ENCODE measurements around the gene CLASP1.
"Not testable (repeated sequence)": the region's sequence is repeated elsewhere in the genome, so short reads cannot be mapped to it uniquely, and the experiment has no call there.

The CLASP1 gene

DNA sequence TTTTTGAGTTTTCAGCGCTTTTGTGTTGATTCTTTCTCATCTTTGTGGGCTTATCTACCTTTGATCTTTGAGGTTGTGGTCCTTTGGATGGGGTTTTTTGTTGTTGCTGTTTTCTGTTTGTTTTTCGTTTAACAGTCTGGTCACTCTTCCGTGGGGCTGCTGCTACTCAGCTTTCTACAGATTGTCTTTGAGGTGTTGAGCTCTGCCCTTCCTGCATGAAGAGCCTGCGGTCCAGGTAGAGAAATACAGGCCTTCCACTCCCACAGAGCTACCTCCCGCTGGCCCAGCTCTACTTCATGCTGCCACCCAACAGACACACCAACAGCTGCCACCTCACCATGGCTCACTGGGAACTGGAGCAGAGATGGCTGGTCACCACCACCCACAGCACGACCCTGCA is 180.3 kb downstream of the CLASP1 start:
- no peak for DNase-seq

DNA sequence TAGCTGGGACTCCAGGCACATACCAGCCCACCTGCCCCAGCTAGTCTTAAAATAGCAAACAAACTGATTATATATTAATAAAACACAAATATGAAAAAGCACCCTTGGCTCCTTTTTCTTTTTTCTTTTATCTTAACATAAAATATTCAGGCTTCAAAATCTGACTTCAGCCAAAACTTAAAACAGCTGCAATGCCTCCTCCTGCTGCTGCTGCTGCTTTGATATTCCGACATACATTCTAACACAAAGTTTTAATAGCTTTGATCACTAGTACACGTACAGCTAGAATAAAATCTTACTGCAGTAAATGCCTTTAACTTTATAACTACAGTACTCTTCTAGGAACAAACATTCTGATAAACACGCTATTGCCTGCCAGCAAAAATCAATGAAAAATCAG is 190.0 kb downstream of the CLASP1 start:
- DNase-seq = no peak

DNA sequence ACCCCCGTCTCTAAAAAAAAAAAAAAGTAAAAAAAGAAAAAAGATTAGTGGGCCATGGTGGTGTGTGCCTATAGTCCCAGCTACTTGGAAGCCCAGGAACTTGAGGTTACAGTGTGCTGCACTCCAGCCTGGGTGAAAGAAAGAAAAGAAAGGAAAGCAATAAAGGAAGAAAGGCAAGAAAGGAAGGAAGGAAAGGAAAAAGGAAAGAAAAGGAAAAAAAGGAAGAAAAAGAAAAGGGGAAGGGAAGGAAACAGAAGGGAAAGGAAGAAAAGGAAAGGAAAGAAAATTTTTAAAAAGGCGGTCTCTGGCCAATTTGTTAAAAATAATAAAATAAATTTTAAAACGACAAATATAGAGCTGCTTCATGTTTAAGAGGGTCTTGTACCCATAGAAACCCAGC is 192.9 kb downstream of the CLASP1 start:
- DNase-seq = no peak

DNA sequence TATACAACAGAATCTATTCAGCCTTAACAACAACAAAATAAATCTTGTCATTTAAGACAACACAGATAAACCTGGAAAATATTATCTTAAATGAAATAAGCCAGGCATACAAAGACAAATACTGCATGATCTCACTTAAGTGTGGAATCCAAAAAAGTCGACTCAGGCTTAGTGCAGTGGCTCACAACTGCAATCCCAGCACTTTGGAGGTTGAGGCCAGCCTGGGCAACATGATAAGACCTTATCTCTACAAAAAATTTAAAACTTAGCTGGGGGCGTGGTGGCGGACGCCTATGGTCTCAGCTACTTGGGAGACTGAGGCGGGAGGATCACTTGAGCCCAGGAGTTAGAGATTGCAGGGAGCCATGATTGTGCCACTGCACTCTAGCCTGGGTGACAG is 193.8 kb downstream of the CLASP1 start:
- no peak for DNase-seq

DNA sequence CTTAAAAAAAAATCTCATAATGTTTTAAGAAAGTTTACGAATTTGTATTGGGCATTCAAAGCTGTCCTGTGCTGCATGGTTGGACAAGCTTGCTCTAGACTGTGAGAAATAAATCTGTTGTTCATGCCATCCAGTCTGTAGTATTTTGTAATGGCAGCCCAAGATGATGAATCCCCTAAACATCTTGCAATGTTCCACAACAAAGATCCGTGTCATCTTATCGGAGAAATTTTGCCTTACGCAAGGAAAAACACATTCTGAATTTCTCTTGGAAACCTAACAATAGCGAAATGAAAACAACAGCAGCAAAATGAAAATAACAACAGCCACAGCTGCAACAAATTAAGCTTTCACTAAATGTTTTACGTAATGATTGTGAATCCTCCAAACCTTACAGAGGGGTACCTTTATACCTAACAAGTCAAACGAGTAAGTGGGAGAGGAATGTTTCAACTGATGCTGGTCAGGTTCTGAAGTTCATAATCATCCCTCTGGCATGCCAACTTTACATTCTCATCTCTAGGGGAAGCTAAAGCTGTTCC is 194.6 kb downstream of the CLASP1 start:
- no peak for DNase-seq

DNA sequence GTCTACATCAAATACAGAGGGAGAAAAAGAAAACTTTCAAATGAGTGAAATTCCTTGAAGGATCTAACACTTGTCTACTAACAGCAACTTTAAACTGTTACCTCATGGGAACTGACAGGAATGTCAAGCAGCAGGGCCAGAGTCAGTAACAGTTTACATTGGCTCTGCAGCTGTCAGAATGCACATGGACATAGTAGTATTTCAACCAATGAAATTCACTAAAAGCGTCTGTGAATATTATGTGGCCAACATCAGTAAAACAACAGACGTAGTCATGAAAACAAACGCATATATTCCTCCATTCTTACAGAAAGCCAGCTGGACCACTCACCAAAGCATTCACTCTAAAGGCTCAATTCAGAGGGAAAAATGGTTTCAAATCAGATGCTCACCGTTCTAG is 197.9 kb downstream of the CLASP1 start:
- DNase-seq = no peak

DNA sequence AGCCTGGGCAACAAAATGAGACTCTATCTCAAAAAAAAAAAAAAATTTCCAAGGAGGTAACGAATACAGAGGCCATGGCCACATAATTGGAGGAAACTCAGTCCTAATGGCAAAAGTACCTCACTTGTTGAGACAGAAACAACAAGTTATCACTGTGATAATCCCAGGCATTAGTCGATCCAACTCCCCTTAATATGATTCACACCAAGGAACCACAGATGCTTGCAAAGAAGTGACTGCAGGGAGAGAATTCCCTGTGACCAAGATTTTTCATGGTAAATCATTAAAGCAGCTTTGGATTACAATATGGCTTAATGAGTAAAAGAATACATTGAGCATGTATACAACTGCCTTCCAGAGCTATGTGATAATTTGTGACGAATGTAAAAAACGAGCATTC is 199.0 kb downstream of the CLASP1 start:
- no peak for DNase-seq

DNA sequence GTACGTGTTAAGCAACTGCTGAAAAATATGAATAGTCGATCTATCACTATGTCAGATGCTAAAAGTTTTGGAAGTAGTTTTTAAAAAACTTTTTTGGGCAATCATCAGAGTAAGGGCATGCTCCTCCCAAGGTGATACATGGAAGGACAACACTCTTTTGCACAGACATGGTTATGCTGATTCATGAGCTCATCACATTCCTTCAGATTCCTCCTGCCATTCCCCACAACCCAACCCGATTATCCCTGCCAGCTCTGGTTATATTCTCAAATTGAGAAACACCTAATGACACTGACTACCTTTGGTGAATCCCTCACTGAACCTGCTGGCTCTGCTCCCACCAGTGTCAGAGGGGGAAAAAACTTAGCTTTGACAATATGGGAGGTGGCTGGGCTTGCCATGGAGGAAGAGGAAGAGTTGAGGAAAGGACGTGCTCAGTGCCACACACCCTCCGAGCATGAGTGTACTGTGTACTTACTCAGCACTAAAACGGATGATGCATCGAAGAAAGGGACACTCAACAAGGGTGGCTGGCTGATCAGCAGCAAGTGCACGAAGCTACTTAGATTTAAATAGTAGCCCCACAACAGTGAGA is 202.5 kb downstream of the CLASP1 start:
- DNase-seq = no peak

DNA sequence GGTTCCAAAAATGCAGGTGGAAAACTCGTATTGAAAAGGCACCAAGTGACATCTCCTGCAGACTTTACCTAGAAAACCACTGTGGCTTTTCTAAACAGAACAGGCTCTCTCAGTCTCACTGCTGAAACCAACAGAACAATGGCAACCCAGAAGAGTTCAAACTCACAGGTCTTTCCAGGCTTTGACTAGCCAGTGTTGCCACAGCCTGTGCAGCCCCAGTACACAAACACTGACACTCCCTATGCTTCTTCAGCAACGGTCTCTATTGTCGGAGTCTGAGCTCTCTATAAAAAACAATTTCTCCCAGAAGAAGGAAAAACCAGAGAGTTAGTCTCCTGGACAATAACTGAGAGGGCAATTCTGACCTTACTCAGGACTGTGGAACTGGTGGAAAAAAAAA is 206.4 kb downstream of the CLASP1 start:
- no peak for DNase-seq

DNA sequence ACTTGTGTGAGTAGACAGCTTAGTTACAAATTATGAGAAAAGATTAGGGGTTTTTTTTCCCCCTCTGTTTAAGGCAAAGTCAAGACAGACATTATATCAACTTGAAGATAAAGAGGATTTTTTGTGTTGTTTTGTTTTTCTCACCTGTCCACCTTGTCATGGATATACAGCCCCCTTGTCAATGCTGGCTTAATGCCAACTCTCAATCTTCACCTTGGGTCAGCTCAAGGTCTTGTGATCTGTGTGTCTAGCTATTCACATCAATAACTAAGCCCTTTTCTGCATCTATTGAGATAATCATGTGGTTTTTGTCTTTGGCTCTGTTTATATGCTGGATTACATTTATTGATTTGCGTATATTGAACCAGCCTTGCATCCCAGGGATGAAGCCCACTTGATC is 211.0 kb downstream of the CLASP1 start:
- DNase-seq = not testable (repeated sequence)

DNA sequence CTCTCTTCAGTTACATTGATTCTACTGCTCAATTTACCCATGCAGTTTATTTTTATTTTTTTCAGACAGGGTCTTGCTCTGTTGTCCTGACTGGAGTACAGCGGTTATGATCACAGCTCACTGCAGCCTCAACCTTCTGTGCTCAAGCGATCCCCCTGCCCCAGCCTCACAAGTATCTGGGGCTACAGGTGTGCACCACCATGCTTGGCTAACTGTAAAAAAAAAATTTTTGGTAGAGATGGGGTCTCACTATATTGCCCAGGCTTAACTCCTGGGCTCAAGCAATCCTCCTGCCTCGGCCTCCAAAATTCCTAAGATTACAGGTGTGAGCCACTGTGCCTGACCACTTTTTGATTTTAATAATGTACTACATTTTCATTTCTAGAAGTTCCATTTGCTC is 212.3 kb downstream of the CLASP1 start:
- no peak for DNase-seq

DNA sequence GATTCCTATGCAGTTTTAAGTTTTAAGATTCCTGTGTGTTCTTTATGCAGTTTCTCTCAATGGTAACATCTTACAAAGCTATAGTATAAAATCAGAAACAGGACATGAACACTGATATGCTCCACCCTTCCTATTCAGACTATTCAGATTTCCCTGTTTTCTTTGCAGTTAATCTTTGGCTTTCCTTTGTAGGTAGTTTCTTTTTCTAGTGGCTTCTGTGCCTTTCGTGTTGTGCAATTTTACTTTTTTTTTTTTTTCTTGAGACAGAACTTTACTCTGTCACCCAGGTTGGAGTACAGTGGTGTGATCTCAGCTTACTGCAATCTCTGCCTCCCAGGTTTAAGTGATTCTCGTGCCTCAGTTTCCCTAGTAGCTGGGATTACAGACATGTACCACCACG is 213.5 kb downstream of the CLASP1 start:
- DNase-seq = no peak

DNA sequence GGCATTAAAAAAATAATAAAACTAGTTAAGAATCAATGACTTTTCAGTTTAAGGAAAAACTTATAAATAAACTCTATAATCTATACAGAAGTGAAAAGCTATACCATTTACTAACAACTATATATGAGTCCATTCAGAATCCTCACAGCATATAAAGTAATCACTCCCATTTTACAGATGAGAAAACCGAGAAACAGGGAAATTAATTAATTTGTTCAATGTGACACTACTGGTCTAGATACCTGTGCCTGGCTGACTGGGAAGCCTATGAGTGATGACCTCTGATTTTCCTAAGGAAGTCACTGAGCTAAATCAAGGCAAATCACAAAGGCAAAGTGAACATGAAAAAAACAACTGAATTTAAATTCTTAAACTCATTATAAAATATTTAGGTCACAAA is 218.0 kb downstream of the CLASP1 start:
- no peak for DNase-seq

DNA sequence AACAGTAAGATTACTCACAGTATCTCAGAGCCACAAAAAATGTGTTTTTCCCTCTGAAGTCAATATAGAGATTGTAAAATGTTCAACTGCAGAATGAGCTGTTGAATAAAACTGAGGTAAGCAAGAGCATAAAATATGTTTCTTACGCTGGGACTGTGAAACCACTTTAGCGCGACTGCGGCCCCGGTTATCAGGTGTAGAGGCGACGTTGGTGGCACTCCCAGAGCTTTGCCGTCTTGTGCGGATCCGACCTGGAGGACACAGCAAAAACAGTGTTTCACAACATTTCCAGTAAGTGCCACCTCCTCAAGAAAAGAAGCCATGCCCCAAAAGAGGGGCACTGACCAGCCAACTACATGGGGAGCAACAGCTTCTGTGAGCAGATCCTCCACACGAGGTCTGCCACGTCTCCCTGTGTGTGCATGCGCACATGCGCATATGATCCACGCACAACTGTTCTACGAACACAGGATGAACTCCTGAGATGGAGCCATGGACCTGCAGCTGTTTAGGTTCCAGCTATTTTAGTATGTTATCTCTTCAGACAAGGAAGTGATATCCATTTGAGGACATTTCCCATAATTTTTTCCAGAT is 219.2 kb downstream of the CLASP1 start:
- DNase-seq = no peak

DNA sequence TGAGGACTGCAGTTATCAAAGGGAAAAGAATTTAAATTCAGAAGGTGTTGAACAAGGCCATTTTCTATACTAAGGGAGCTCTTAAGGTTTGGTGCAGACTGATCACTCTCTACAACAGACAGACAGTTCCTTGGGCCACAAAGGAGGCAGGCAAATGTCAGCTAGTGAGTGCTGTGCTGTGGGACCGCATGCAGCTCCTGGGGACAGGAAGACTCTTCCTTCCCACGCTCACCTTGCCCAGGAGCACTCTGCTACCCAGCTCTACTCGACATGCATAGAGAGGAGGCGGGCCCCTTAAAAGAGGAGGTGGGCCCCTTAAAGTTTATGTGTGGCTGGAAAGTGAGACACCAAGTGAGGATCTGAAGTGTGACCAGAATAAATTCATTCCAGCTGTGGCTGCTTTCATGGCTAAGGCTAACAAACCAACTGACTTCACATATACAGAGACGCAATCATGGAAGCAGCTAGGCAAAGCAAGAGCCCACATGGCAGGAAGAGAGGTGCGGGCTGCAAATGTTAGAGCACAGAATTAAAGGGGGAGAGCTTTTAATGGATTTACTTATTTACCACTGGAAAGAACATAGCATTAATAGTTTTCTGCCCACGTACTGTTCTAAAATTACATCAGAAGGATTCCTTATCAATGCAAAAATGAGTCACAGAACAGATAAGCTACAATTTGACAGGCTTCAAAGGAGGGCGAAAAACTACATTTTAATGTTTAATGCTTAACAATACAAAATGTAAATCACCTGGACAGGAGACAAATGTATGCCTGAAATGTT is 220.0 kb downstream of the CLASP1 start:
- no peak for DNase-seq

DNA sequence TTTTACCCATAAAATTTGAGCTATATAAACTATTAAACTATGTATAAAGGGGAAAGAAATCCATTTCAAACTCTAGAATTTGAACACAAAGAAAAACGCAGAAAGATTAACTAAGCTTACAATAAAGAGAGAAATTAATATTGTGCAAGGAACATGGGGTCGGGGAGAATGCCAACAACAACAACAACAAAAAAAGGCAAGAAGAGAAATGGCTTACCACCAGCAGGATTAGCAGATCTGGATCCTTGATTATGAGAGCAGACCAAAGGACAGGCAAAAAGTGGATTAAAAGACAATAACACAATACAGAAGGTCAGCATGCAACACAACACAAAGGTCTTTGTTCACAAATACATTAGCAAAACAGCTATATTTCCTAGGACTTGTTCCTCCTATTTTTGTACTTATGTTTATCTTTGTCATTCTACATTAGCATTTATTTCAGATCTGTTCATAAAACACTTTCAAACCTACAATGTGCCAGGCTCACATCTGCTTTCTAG is 222.0 kb downstream of the CLASP1 start:
- DNase-seq = no peak

DNA sequence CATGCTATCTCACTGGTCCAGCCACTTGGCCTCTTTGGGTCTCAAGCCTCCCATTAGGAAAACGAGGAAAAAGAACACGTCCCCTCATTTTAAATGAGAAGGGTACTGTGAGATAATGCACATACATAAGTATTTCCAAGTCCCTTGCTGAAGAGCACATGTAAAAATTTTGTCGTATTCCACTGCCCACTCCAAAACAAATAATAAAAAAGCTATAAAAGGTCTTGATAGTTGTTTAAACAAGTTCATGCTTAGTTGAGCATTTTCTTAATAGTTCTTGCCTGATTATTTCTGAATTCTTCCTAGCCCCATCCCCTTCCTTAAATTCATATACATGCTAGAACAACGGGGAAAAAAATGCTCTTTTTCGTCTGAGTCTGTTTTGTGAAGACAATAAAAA is 228.8 kb downstream of the CLASP1 start:
- DNase-seq = no peak

DNA sequence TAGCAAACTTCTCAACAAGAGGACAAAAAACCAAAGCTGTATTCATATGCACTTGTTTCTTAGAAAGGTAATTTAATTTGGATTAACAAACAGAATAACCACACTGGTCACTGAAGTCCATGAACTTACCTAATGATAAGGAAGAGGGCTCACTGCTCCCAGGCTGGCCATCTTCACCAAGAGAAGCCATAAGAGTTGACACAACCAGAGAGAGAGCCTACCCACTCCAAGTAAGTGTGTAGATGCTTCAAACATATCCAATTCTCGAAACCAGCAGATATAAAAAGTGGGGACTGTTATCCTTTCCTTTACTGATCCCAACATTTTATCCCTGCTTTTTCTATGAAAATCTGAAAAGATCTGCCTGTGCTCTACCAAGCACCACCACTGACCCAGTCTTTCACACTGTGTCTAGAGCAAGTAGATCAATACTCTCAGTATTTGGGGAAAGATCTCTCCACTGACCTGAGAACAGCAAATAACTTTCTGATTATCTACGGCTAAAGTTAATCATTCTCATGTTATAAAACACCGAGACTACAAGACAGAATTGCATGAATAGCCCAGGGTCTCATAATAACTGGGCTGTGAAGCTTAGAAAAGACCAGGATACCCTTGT is 230.1 kb downstream of the CLASP1 start:
- DNase-seq = no peak

DNA sequence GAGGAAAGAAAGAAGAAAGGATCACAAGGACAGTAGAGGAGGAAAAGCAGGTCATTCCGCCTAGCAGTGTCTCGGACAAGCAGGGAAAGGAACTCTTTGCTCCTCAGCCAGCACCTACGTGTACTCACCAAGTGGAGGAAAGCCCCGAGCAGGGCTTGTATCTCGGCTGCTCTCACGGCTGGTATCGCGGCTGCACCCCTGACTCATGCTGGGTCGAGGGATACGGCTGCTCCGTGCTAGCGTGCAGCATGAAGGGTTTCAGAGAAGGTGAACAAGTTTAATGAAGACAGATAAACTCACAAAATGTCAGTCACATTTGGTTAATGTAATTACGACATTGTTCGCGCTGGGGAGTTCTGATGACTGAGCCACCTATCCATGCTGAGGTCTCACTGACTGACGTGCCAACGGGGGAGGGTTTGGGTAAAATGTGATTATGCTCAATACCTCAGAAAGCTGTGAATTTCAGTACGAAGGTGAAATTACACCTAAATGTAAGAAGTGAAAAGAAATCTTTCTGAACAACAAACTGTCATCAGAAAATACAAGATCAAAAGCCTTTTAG is 230.7 kb downstream of the CLASP1 start:
- DNase-seq = no peak

DNA sequence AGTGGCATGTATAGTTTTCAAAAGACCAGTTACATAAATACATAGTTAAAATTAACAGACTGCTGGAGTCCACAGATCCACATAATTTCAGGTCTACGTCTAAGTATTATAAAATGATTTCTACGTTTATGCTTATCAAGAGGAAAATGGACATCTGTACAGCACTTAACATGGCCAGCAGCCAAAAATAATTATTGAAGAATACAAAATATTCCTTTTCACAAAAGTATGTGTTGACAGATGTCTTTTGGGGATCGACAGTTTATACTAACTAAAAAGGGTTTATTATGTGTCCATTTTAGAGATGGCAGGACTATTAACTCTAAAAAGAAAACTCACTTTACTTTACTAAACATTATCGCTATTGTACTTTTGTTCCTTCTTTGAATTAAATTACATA is 231.4 kb downstream of the CLASP1 start:
- no peak for DNase-seq

DNA sequence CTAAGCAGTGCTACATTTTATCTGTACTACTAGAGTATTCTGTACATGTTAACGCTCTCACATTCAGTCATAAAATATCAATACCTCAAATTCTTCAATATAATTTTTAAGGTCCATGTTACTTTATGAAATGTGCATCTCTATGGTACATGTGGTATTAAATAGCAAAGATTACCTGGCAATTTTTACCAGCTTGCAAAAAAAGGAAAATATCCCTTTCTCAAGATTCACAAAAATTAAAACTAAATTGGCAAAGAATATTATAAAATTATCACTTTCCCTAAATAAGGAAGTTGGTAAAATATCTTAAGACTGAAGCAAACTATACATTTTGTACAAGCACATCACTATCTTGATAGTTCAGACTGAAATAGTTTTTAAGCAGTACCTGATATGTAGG is 233.5 kb downstream of the CLASP1 start:
- no peak for DNase-seq

DNA sequence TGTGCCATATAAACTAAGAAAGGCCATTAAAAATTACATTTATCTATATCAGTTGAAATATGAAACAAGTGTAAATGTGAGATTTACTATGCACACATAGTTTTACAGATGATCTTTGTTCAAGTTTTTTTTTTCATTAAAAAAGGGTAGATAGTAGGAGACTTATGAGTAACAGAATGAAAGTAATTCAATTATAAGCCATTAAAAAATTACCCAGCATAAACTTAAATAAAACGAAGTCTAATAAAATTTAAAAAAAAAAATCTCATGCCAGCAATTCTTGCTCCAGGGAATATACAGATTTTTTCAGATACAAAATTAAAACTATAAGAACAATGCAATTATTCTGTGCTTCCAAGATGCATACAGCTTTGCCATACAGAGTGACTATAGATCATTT is 236.9 kb downstream of the CLASP1 start:
- DNase-seq = no peak

DNA sequence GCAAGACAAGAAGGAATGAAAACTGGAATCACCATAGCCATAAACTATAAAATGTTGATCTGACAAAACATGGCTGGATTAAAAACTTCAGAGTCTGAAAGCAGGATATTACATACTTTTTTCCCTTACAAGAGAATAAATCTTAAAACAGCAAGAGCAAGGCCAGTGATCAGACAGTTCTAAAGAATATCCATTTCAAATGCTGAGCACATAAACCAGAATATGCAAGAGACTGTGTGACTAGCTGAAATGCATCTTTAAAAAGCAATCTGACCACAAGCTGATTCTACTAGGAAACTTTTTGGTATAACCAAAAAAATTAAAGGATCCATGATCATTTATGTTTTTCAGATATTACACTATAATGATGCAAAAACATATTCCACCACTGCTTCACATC is 239.3 kb downstream of the CLASP1 start:
- no peak for DNase-seq
